NCI-H82 treated with DMSO at 0.1 percent for 48 hours (cell line): ENCODE measurements around the gene R3HDM1.
"Not testable (repeated sequence)": the region's sequence is repeated elsewhere in the genome, so short reads cannot be mapped to it uniquely, and the experiment has no call there.

Source experiments
- DNase-seq: peaks from one replicate; lab custom pipeline; 2025; ENCODE audit not compliant: unreplicated experiment; lab: John Stamatoyannopoulos, UW

R3HDM1 gene

DNA sequence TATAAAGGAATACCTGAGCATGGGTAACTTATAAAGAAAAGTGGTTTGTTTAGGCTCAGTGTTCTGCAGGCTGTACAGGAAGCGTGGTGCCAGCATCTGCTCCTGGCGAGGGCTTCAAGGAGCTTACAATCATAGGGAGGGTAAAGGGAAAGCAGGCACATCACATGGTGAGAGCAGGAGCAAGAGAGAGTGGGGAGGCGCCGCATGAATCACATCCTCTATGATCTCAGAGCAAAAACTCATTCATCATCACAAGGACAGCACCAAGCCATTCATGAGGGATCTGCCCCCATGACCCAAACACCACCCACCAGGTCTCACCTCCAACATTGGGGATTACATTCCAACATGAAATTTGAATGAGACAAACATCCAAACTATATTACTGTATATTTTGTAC is 32.5 kb downstream of the R3HDM1 start:
- DNase-seq, result no peak

DNA sequence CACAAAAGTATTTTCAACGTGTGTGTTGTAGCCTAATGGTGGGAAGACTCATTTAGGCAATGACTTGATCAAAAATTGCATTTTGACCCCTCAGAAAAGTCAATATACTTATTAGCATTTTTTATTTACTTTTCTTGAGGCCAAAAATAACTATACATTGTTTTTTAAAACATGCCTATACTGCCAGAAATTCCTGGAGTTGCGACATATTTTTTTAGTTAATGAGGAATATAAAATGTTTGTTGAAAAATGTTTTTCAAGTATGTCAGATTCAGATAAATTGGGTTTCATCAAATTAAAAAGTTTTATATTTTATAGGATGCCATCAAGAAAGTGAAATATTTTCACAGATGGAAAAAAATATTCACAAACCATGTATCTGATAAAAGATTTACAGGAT is 39.6 kb downstream of the R3HDM1 start:
- DNase-seq, result no peak

DNA sequence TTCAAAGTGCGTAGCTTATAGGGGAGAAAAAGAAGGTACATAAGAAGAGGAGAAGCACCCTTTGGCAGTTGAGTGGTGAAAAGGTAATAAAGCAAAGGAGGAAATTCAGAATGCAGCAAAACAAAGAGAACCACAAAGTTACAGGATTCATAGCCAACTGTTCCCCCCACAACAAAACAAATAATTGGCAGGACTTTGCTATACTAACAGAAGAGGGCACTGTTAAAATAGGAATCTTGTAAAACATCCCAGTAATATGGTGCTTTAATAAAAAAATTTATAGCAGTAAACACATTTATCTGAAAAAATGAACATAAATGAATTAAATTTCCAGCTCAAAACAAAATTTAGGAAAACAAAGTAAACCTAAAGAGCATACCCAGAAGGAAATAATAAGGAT is 42.3 kb downstream of the R3HDM1 start:
- no peak for DNase-seq

DNA sequence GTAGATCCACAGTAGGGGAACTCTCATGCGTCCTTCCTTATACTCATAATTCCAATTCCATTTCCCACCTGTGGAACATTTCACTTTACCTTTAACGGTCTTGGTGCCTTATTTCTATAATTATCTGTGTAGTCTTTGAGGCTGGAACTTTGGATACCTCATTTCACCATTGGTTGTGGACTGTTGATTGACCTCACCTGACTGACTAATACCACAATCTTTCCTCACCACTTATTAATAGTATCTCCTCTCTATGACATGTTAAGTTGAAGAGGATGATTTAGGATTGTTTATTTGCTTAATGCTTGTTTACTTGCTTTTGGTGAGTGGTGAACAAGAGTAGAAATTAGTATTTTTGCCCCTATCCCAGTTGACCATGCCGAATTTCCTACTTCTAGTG is 50.0 kb downstream of the R3HDM1 start:
- no peak for DNase-seq

DNA sequence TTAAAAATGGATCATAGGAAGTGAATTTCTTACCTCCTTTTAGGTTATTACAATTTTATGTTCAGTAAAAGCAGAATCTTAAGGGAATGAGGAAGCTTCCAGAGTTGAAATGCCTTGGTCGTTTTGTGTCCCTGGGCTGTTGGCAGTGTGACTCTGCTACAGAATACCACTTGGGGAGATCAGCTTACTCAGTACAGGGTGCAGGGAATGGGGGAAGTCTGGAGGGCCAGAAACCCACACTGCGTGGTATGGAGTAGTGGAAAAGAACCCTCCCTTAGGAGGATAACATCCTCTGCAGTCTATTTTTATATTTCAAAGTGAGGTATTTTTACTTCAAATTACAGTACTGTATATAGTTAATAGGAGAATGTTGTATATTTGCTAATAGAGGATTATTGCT is 51.1 kb downstream of the R3HDM1 start:
- no peak for DNase-seq

DNA sequence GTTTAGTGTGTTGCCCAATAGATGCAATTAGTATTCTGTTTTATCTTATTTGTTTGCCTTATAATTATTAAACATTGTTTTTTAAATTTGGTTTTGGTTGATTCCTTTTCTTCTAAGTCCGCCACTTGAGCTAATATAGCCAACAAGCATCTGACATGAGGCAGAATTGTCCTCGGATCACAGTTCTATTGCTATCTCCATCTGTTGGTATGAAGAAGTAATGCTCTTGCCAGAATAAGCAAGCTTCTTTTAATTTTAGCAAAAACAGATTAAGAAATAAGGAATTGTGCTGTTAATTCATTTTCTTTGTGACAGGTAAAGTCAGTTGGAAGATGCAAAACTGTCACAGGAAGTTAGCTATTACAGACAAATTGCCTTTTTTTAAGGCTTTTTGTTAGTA is 54.3 kb downstream of the R3HDM1 start:
- no peak for DNase-seq

DNA sequence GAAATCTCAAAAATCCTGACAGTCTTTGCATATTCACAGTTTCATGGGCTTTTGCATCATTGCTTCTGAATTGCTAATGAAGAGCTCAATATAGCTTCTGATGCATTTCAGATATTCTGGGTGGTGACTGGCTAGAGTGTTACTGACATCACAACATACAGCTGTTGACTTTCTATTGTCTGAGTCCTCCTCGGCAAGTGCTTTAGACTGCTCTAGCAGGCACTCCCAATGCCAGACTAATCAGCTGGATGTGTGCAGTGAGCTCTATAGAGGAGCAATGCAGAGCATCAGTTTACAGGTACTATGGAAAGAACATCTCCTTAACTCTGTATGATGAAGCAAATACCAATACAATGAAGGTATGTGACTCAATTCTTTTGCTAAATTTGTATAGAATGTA is 54.9 kb downstream of the R3HDM1 start:
- DNase-seq, result no peak

DNA sequence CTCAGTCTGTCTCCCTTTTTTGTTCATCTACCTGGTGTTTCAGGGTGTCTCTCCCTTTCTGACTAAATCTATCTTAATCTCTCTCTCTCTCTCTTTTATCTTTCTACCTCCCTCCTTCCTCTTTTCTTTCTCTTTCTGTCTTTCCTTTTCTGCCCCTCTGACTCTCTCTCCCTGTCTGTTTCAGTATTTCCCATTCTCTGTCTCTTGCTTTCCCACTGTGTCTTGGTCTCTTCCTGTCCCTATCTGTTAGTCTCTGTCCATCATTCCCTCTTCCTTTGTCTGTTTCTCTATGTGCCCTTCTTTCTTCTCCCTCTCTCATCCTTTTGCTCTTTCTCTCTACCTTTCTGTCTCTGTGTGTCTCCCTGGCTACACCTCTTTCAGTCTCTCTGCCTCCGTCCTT is 56.7 kb downstream of the R3HDM1 start:
- no peak for DNase-seq

DNA sequence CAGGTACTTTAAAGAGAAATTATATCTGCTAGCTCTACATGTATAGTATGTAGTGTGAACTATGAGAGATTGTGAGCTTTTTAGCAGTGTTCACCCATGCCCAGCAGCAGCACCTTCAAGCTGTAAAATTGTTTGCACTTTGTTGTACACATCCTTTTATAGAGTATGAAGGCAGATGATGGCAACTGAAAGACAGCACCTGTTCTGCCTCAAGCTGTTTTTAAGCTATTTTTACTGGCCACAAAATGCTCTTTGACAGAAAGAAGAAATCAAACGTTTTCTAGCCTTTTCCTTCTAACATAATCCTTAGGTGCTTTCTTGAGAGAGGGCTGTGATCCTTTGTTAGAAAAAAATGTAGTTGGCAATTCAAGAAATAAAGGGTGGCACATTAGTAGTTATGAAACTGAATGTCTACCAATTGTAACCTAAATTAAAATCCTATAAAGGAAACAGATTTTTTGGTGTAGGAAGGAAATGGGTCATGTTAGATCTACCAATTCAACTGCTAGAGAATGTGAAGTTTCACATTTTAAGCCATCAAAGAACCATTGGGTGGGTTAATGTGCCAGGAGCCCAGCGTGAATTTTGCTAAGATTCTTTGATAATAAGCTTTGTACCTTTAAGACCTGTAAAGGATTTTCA is 59.5 kb downstream of the R3HDM1 start:
- DNase-seq, result no peak

DNA sequence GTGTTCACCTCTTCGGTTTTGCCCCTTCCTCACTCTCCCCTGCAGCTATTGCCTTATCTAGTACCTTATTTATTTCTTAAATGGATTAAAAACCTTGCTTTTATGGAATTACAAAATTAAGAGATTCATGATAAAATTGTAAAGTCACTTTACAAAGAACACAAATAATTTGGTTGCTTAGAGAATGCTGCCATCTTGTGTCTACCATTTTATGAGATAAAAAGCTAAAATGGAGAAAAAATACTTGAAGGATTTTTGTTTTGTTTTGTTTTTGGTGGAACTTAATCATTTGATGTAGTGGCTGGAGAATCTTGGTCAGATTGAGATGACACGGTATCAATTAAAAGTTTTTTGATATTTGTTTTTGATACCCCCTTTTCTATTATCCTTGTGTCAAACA is 69.6 kb downstream of the R3HDM1 start:
- DNase-seq, result no peak

DNA sequence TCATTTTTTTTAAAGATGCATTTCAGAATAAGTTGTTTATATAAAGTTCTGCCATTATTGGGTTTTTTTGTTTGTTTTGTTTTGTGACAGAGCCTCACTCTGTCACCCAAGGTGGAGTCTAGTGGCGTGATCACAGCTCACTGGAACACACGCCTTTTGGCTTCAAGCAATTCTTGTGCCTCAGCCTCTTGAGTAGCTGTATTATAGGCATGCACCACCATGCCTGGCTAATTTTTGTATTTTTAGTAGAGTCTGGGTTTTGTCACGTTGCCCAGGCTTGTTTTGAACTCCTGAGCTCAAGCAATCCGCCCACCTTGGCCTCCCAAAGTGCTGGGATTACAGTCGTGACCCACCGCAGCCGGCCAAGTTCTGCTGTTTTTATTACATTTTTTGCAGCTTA is 72.3 kb downstream of the R3HDM1 start:
- DNase-seq, result no peak

DNA sequence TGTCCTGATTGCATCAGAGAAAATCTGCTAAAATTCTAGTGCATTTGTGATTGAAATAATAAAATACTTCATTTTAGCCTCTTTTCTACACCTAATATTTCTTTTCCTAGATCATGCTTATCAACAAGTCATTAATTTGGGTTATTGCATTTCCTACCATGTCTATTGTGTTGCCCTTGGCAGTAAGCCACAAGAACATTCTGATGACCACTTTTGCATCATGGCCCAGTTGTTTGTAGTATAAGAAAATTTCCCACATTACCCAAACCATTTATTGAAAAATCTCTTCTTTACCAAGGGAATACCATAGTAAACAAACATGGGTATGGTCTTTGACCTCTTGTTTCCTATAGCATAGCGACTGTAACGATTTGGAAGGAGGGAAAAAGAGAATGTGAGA is 76.3 kb downstream of the R3HDM1 start:
- DNase-seq, result no peak

DNA sequence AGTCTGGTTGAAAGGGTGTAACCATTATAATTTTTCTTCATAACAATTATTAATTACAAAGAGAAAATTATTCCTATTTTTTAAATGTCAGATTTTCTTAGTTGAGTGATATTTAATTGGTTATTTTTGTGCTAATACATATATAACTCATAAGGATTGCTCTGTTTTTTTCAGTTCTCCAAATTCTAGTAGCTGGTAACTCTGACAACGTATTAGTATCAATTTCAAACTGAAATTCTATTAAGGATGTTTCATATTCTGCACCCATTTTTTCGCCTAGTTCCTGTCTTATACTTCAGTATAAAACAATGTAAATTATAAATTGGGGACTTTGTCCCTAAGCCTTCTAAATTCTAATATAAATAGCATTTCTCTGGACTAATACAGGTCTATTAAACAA is 81.0 kb downstream of the R3HDM1 start:
- no peak for DNase-seq

DNA sequence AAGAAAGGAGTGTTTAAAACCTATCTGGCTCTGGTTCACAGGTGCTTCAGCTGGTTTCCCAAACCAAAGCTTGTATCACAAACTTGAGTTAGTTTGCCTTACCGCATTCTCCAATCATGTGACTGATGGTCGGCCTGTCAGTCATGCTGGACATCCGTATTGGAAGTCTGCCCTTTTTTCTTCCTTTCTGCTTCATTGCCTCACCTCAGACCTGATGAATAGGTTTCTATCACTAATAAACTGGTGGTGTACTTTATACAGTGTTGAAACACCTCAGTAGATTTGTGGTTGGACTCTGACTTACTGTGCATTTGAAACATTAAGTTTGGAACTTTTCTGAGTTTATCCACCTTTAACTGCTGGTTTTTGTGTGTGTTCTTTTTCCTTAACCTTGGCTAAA is 84.1 kb downstream of the R3HDM1 start:
- no peak for DNase-seq

DNA sequence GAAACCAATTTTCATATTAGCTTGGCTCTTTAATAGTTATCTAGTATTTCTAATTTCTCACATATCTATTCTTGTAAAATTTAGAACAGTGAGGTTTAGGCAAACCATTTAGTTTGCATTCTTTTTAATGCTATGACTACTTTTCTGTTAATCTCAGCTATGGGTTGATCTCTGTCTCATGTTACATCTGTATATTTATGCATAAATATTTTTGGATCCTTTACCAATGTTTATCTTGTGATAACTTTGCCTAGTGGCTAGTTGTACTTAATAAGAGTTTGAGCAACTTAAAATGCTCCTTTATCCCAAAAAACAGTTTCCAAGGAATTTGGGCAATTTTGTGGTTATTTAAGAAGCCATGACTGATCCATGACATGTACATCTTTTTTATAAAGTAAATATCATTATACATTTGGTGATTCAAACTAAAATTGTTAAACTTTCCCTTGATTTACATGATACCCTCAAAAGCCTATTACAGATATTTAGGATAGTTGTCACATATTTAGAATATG is 86.3 kb downstream of the R3HDM1 start:
- DNase-seq, result no peak

DNA sequence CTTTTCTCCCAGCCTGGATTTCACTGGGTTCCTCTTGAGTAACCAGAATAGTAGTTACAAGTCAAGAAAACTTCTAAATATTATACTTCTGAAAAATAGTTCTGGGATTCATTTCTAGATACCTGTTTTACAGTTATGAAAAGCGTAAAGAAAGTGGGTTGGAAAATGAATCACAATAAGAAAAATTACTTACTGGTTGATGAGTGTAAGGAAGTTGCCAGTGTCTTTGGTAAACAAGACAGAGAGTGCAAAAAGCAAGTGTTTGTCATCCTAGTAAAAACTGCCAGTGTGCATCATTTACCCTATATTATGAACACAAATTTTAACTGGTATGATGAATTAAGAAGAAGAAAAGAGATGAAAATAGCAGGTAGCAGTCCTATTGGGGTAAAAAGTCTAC is 88.9 kb downstream of the R3HDM1 start:
- DNase-seq, result no peak

DNA sequence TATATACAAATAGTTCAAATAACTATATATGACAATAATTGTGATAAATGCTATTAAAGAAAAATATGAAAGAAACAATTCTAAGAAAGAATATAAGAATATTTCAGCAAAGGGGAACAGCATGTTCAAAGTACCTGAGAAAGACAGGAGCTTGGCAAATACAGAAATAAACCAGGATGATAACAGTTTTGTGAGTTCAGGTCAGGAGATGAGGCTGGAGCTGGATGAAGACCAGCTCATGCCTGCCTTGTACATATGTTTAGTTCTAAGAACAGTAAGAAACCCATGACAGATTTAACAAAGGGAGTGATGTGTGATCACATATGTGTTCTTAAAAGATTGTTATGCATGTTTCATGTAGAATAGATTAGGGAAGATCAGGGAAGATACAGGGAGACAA is 98.2 kb downstream of the R3HDM1 start:
- DNase-seq, result no peak

DNA sequence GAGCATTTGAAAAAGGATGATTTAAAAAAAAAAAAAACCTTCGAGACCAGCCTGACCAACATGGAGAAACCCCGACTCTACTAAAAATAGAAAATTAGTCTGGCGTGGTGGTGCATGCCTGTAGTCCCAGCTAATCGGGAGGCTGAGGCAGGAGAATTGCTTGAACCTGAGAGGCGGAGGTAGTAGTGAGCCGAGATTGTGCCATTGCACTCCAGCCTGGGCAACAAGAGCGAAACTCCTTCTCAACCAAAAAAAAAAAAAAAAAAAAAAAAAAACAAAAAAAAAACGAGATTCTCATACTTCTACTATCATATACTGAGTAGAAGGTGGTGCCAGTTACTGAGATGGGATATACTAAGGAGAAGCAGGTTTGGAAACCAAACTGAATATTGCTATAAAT is 98.8 kb downstream of the R3HDM1 start:
- not testable (repeated sequence) for DNase-seq

DNA sequence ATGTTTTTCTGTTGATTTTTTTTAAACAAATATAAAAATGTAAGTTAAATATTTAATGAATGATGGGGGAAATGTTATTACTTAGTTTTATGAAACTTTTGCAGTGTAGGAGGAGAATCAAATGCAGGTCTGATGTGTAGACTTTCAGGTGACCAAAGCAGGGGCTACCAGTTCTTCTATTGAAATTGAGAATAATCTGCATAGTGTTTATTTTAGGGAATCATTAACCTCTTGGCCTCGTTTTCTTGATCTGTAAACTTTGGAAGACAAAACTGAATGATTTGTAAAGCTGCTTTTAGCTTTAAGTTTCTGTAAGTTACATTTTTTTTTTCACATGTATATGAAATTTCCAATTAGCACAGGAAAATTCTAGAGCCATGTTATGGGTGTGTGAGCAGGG is 99.2 kb downstream of the R3HDM1 start:
- DNase-seq, result no peak

DNA sequence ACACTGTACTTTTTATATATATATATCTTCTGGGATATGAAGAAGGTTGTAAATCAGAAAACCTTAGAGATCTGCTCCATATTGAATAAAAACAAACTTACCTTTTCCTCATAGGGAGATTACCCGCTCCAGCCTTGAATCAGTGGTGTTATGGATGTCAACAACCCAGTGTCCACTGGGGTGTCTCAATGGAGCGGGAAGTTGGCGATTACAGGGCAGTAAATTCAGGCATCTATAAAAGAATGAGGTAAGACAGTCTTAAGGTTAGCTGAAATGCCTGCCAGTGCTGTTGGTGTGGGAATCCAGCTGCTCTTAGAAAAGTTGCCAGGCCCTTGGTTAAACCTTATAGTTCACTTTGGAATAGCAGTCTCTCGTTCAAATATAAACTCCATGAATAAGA is 102.3 kb downstream of the R3HDM1 start:
- no peak for DNase-seq

DNA sequence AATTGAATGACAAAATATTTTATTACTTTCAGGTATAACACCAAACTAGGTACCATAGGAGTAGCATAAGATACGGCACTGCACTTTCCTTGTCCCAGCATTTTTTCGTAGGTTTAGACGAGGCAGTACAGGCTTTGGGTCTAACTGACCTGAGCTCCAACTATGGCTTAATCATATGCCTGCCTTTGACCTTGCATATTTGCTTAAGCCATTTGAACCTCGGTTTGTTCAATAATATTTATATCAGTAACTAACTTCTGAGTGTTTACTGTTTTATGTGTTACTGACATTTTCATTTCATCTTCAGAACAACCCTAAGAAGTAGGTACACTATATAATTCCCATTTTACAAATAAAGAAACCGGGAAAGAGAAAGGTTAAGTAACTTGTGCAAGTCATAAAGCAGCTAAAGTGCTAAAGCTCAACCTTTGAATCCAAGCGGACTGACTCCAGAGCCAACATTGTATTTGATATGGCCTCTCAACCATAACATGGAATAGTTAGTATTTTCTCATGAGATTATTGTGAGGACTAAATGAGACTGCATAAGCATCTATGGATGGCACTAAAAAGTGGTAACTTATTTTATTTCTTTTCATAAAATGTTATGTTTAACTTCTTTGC is 104.0 kb downstream of the R3HDM1 start:
- DNase-seq, result no peak

DNA sequence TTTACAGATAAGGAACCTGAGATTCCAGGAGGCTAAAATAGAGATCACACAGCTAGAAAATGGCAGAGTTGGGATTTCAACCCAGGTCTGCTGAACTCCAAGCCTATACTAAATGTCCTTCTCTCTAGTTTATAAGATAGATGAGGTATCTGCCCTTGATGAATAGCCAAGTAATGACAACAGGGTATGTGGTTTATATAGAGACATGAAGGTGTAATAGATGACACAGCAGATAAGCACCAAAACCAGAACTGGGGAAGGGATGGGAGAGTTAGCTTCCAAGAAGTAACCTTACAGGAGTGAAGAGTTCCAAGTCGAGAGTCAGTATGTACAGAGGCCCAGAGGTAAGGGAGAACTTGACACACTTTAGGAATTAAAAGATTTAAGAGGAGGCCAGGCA is 105.7 kb downstream of the R3HDM1 start:
- DNase-seq, result no peak

DNA sequence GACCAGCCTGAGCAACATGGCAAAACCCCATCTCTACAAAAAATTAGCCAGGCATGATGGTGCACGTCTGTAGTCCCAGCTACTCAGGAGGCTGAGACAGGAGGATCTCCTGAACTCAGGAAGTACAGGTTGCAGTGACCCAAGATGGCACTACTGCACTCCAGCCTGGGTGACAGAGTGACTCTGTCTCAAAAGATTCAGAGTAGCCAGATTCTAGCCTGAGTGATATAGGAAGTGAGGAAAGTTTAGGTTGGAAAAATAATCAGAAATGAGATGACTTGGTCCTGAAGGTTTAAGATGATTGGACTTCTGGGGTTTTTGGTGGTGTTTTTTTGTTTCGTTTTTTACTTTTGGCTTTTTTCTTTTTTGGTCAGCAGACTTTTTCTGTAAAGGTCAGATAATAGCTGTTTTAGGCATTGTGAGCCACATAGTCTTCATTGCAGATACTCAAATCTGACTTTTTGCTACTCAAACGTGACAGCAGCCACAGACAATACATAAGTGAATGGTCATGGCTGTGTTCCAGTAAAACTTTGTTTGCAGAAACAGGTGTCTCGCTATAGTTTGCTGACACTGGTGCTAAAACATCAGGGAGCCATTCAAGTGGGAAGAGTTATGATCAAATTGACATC is 106.3 kb downstream of the R3HDM1 start:
- DNase-seq, result no peak
